Measurements from ENCODE around the gene TNRC6B. TPM values are rescaled to one million over a fixed set of nuclear protein-coding genes. Genes with fewer than 3 reads are reported as not detected.
A peak's percentile ranks its signal among the peaks of the same experiment; 100 is the strongest.
"Not testable (repeated sequence)": the region's sequence is repeated elsewhere in the genome, so short reads cannot be mapped to it uniquely, and the experiment has no call there.

Gene TNRC6B
- total RNA-seq, 2 donors from 2014 or later: 43.6 to 52.7 TPM

GRCh38 chr22:40210818-40211217, 33.1 kb downstream of the TNRC6B start:
- H3K4me1 Mint-ChIP-seq (ENCODE audit: low read depth in 2 of 2): peaks cover 47 to 58% of the 10 kb centered on the region in 2 donors
- no peak overlapping the region for H3K4me3 Mint-ChIP-seq
- DNase-seq (ENCODE audit: low spot score): no peak
- ATAC-seq: peak in 1 of 2 donors; percentile 53
- H3K27me3 Mint-ChIP-seq: no peaks in the 10 kb centered on the region
- H3K27ac Mint-ChIP-seq: peak overlapping the region; percentile 50 to 57
- H3K36me3 Mint-ChIP-seq: no peaks in the 10 kb centered on the region
- H3K9me3 Mint-ChIP-seq: no peaks in the 10 kb centered on the region

GRCh38 chr22:40211476-40212054, 33.8 kb downstream of the TNRC6B start:
- no peak overlapping the region for H3K4me3 Mint-ChIP-seq
- ATAC-seq: no peak

GRCh38 chr22:40212121-40212520, 34.4 kb downstream of the TNRC6B start:
- peak overlapping the region in 1 of 2 donors; percentile 37 for H3K27ac Mint-ChIP-seq
- no peak overlapping the region for H3K4me3 Mint-ChIP-seq

More at GRCh38 chr22:40211476-40212054, 33.8 kb downstream of the TNRC6B start:
- no peak for DNase-seq (ENCODE audit: low spot score)
- Mint-ChIP-seq H3K27ac (peak overlapping the region in 1 of 2 donors; percentile 50), H3K4me1 (ENCODE audit: low read depth in 2 of 2) (peaks cover 53 to 65% of the 10 kb centered on the region in 2 donors), H3K27me3 (no peaks in the 10 kb centered on the region), H3K36me3 (no peaks in the 10 kb centered on the region), H3K9me3 (no peaks in the 10 kb centered on the region)

GRCh38 chr22:40213478-40213877, 35.8 kb downstream of the TNRC6B start:
- no peak overlapping the region for H3K4me3 Mint-ChIP-seq
- no peaks in the 10 kb centered on the region for H3K27me3 Mint-ChIP-seq
- no peaks in the 10 kb centered on the region for H3K9me3 Mint-ChIP-seq
- no peak for ATAC-seq
- no peak for DNase-seq (ENCODE audit: low spot score)
- H3K27ac Mint-ChIP-seq: peak overlapping the region; percentile 13 to 52
- H3K4me1 Mint-ChIP-seq (ENCODE audit: low read depth in 2 of 2): peaks cover 56 to 66% of the 10 kb centered on the region in 2 donors
- no peaks in the 10 kb centered on the region for H3K36me3 Mint-ChIP-seq

More at GRCh38 chr22:40212121-40212520, 34.4 kb downstream of the TNRC6B start:
- Mint-ChIP-seq H3K36me3 (no peaks in the 10 kb centered on the region), H3K9me3 (no peaks in the 10 kb centered on the region), H3K4me1 (ENCODE audit: low read depth in 2 of 2) (peaks cover 59 to 71% of the 10 kb centered on the region in 2 donors), H3K27me3 (no peaks in the 10 kb centered on the region)
- ATAC-seq (no peak), DNase-seq (ENCODE audit: low spot score) (no peak)

GRCh38 chr22:40215266-40215665, 37.5 kb downstream of the TNRC6B start:
- DNase-seq (ENCODE audit: low spot score): no peak
- H3K4me1 Mint-ChIP-seq (ENCODE audit: low read depth in 2 of 2): peaks cover 67 to 76% of the 10 kb centered on the region in 2 donors

GRCh38 chr22:40216041-40216756, 38.5 kb downstream of the TNRC6B start:
- H3K4me1 Mint-ChIP-seq (ENCODE audit: low read depth in 2 of 2): peaks cover 61 to 67% of the 10 kb centered on the region in 2 donors
- DNase-seq (ENCODE audit: low spot score): no peak
- H3K4me3 Mint-ChIP-seq: peak overlapping the region; percentile 83
- H3K9me3 Mint-ChIP-seq: no peaks in the 10 kb centered on the region
- no peaks in the 10 kb centered on the region for H3K36me3 Mint-ChIP-seq
- H3K27ac Mint-ChIP-seq: peak overlapping the region; percentile 83 to 88
- no peaks in the 10 kb centered on the region for H3K27me3 Mint-ChIP-seq
- ATAC-seq: peak; percentile 66 to 69

More at GRCh38 chr22:40215266-40215665, 37.5 kb downstream of the TNRC6B start:
- H3K9me3 Mint-ChIP-seq: no peaks in the 10 kb centered on the region
- no peaks in the 10 kb centered on the region for H3K27me3 Mint-ChIP-seq
- ATAC-seq: no peak
- peak overlapping the region; percentile 83 to 88 for H3K27ac Mint-ChIP-seq
- H3K36me3 Mint-ChIP-seq: no peaks in the 10 kb centered on the region
- no peak overlapping the region for H3K4me3 Mint-ChIP-seq

- H3K27me3 Mint-ChIP-seq: no peaks in the 10 kb centered on the region
- H3K27ac Mint-ChIP-seq: peak overlapping the region in 1 of 2 donors; percentile 72
- H3K4me1 Mint-ChIP-seq (ENCODE audit: low read depth in 2 of 2): peaks cover 55 to 64% of the 10 kb centered on the region in 2 donors
- H3K9me3 Mint-ChIP-seq: no peaks in the 10 kb centered on the region
- H3K4me3 Mint-ChIP-seq: no peak overlapping the region
- DNase-seq (ENCODE audit: low spot score): no peak
- no peak for ATAC-seq
- H3K36me3 Mint-ChIP-seq: no peaks in the 10 kb centered on the region
Observed at GRCh38 chr22:40218152-40218551, 40.4 kb downstream of the TNRC6B start.

- Mint-ChIP-seq H3K27ac (peak overlapping the region in 1 of 2 donors; percentile 72), H3K9me3 (no peaks in the 10 kb centered on the region), H3K4me1 (ENCODE audit: low read depth in 2 of 2) (peaks cover 55 to 62% of the 10 kb centered on the region in 2 donors), H3K27me3 (no peaks in the 10 kb centered on the region), H3K36me3 (no peaks in the 10 kb centered on the region), H3K4me3 (no peak overlapping the region)
- ATAC-seq (no peak), DNase-seq (ENCODE audit: low spot score) (no peak)
Observed at GRCh38 chr22:40218723-40219294, 41.1 kb downstream of the TNRC6B start.

- ATAC-seq (no peak), DNase-seq (ENCODE audit: low spot score) (no peak)
- Mint-ChIP-seq H3K4me3 (no peak overlapping the region), H3K27me3 (no peaks in the 10 kb centered on the region), H3K36me3 (no peaks in the 10 kb centered on the region), H3K9me3 (no peaks in the 10 kb centered on the region), H3K4me1 (ENCODE audit: low read depth in 2 of 2) (peaks cover 58 to 60% of the 10 kb centered on the region in 2 donors), H3K27ac (no peak overlapping the region)
Observed at GRCh38 chr22:40220316-40221054, 42.8 kb downstream of the TNRC6B start.

- no peaks in the 10 kb centered on the region for H3K36me3 Mint-ChIP-seq
- ATAC-seq: no peak
- H3K27ac Mint-ChIP-seq: peak overlapping the region in 1 of 2 donors; percentile 54
Observed at GRCh38 chr22:40221055-40221414, 43.3 kb downstream of the TNRC6B start.

GRCh38 chr22:40222979-40223378, 45.3 kb downstream of the TNRC6B start:
- DNase-seq (ENCODE audit: low spot score); H3K27ac Mint-ChIP-seq: not testable (repeated sequence)

More at GRCh38 chr22:40221055-40221414, 43.3 kb downstream of the TNRC6B start:
- DNase-seq (ENCODE audit: low spot score): no peak
- Mint-ChIP-seq H3K4me1 (ENCODE audit: low read depth in 2 of 2) (peaks cover 56 to 57% of the 10 kb centered on the region in 2 donors), H3K4me3 (no peak overlapping the region), H3K9me3 (no peaks in the 10 kb centered on the region), H3K27me3 (no peaks in the 10 kb centered on the region)

GRCh38 chr22:40224702-40225101, 47.0 kb downstream of the TNRC6B start:
- DNase-seq (ENCODE audit: low spot score): no peak
- H3K27ac Mint-ChIP-seq: peak overlapping the region in 1 of 2 donors; percentile 15
- no peaks in the 10 kb centered on the region for H3K27me3 Mint-ChIP-seq
- no peaks in the 10 kb centered on the region for H3K9me3 Mint-ChIP-seq
- peaks cover 35 to 43% of the 10 kb centered on the region in 2 donors for H3K4me1 Mint-ChIP-seq (ENCODE audit: low read depth in 2 of 2)
- ATAC-seq: no peak
- H3K4me3 Mint-ChIP-seq: no peak overlapping the region
- H3K36me3 Mint-ChIP-seq: no peaks in the 10 kb centered on the region

More at GRCh38 chr22:40222979-40223378, 45.3 kb downstream of the TNRC6B start:
- not testable (repeated sequence) for H3K27me3 Mint-ChIP-seq, H3K4me3 Mint-ChIP-seq, H3K9me3 Mint-ChIP-seq, H3K36me3 Mint-ChIP-seq, ATAC-seq
- H3K4me1 Mint-ChIP-seq (ENCODE audit: low read depth in 2 of 2): peaks cover 50 to 51% of the 10 kb centered on the region in 2 donors

GRCh38 chr22:40226620-40227019, 48.9 kb downstream of the TNRC6B start:
- ATAC-seq (no peak), DNase-seq (ENCODE audit: low spot score) (no peak)
- no peaks in the 10 kb centered on the region for H3K36me3 Mint-ChIP-seq
- H3K27ac Mint-ChIP-seq: no peak overlapping the region
- peaks cover 31 to 32% of the 10 kb centered on the region in 2 donors for H3K4me1 Mint-ChIP-seq (ENCODE audit: low read depth in 2 of 2)
- no peak overlapping the region for H3K4me3 Mint-ChIP-seq
- no peaks in the 10 kb centered on the region for H3K27me3 Mint-ChIP-seq
- no peaks in the 10 kb centered on the region for H3K9me3 Mint-ChIP-seq
